GM18907 (cell line): ENCODE results near the gene AGA.

Source experiments
- ATAC-seq: cut with Tn5 transposase; IDR thresholded peaks from one replicate; pipeline ENCODE4 v1.9.1; 2021; ENCODE audit warnings: mild to moderate bottlenecking, moderate library complexity; ENCODE audit not compliant: unreplicated experiment

AGA gene

DNA sequence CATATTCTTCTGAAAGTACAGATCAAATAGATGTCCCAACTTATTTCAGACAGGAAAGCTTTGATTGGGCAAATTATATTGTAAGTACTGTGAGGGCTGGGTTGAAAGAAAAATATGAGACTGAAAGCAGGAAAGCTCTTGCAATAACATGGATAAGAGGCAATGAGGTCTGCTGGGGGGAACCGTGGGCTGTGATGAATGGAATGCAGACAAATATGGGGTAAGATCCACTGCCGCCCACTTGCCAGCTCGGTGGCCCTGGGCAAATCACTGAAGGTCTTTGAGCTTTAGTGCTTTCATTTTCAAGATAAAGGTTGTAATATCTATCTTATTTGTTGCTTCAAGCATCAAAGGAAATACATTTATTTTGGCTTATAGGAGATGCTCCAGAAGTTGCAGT is 51.0 kb downstream of the AGA start:
- ATAC-seq, result no peak

DNA sequence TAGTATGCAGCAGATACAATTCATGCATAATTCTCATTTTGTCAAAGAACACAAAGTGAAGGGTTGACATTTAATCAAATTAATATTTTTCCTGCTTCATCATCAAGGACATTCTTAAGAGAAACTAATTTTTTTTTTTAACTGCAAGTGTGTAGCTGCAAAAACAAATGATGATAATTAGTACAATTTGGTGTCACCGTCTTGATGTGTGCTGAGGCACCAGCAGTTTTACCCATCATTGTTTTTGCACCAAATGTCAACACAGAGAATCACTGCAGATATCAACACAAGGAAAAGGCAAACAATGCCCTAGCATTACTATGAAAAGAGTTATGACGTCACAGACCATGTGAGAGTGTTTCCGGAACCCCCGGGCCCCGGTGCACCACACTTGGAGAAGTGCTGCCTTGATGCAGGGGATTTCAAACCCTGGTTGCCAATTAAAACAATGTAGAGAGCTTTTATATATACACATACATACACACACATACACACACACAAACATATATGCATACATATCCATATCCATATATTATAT is 55.9 kb downstream of the AGA start:
- no peak for ATAC-seq

DNA sequence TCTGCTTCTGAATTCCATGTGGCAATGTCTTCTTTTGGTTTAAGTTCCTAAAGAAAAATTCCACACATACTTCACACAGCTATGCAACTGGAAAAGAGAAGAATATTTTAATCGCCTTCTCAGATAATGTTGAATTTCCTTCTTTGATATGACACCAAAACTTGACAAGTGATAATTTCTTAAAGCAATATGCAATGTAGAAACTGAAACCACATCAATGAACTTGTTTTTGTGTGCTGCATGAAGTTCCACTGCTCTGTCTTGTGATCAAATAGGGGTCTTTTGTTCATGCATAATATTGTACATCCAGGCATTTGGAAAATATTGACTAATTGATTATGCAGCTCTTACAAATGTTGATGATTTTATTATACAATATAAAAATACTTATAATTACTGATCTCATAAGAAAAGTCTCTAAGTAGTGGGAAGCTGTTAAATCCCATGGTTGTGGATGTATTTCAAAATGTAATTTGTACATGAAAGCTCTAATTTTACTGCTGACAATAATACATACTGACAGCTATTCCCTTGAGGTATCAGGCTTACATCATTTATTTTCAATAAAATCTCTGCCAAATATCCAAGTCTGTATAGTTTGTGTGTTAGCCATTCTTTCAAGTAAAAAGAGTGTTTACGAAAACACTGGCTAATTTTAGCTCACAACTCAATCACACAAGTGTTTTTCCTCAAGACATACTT is 56.5 kb downstream of the AGA start:
- ATAC-seq, result no peak

DNA sequence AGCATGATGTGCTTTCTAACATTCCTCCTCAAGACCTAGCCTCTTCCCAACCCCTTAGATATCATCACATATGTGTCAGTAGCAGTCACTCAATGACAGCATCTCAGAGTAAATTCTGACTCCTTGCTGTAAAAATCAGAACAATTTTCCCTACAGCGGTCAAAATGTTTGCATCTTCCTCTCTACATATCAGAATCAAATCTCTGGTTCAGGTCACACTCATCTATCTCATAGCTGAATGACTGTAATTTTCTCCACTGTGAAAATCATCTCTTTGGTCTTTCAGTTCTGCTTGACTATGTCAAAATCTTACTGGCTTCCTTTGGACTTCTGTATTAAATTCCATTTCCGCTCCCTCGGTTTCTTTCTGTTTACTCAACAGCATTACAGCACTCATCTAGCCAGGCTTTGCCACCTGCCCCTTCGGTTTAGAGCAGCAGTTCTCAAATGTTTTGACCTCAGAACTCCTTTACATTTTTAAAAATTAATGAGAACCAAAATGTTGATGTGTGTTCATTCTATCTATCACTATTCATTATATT is 57.3 kb downstream of the AGA start:
- no peak for ATAC-seq

DNA sequence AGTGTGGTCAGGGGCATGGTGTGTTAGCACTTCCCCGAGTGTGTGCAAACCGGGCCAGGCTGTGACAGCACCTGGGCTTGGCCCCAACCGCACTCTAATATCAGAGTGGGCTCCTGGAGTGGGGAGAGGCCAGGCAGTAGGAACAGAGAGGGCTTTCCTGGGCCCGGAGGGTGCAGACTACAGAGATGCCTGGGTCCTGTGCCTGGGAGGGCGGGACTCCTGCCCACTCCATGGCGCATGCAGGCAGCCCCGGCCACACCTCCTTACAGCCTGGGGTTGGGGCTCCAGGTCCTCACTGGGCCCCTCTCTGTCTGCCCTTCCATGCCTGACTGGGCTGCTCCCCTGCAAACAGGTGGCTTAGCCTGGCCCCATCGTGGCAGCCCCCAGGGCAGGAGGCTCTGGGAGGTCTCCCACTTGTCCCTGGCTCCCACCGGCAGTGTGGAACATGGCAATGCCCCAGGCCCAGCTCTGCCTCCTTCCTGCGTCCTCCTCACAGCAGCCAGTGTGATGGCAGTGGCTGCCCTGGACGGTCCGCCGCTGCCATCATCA is 60.4 kb downstream of the AGA start:
- ATAC-seq, result no peak
